MM.1S (cell line): ENCODE results near the gene ZNF335.
A peak's percentile ranks its signal among the peaks of the same experiment; 100 is the strongest.

Source experiments
- EZH2 ChIP-seq: fragments of 300-600 bp; sonication (generic); optimal IDR thresholded peaks from 2 replicates; pipeline ENCODE3; 2017; ENCODE audit warnings: low read depth, mild to moderate bottlenecking, antibody characterized with exemption, low read length, mixed read lengths
- TF ChIP-seq, protein P1 (sequence below): fragments of 300-600 bp; sonication (generic); IDR thresholded peaks from 2 replicates; pipeline ENCODE4 v1.5.1; 2016; ENCODE audit warnings: antibody characterized with exemption, low read length, mixed read lengths

- no peak for TF ChIP-seq EZH2
- TF ChIP-seq, protein P1, sequence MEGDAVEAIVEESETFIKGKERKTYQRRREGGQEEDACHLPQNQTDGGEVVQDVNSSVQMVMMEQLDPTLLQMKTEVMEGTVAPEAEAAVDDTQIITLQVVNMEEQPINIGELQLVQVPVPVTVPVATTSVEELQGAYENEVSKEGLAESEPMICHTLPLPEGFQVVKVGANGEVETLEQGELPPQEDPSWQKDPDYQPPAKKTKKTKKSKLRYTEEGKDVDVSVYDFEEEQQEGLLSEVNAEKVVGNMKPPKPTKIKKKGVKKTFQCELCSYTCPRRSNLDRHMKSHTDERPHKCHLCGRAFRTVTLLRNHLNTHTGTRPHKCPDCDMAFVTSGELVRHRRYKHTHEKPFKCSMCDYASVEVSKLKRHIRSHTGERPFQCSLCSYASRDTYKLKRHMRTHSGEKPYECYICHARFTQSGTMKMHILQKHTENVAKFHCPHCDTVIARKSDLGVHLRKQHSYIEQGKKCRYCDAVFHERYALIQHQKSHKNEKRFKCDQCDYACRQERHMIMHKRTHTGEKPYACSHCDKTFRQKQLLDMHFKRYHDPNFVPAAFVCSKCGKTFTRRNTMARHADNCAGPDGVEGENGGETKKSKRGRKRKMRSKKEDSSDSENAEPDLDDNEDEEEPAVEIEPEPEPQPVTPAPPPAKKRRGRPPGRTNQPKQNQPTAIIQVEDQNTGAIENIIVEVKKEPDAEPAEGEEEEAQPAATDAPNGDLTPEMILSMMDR, result peak; percentile 91
These were observed 15.2 kb upstream of the ZNF335 start for GRCh38 chr20:45987108-45987780.
